OCI-LY3 (cell line): Measurements from ENCODE around the gene SUPT20H.

Experiments used
- CTCF ChIP-seq: fragments of 200-600, 300-600 bp; sonication (generic); IDR thresholded peaks from 2 replicates; pipeline ENCODE4 v1.5.1; 2014; ENCODE audit warnings: antibody characterized with exemption, low read length, low read depth
- EZH2phosphoT487 ChIP-seq: fragments of 200-600 bp; shearing (Covaris generic); IDR thresholded peaks from 2 replicates; pipeline ENCODE4 v1.6.1; 2018; ENCODE audit warnings: antibody characterized with exemption, mixed run types, low read depth

- TF ChIP-seq CTCF, result no peak
- TF ChIP-seq EZH2phosphoT487, result no peak
Measured at GRCh38 chr13:37023871-37024270, 35.6 kb downstream of the SUPT20H start.
